Measurements from ENCODE around the gene PAX4.

PAX4 gene

DNA sequence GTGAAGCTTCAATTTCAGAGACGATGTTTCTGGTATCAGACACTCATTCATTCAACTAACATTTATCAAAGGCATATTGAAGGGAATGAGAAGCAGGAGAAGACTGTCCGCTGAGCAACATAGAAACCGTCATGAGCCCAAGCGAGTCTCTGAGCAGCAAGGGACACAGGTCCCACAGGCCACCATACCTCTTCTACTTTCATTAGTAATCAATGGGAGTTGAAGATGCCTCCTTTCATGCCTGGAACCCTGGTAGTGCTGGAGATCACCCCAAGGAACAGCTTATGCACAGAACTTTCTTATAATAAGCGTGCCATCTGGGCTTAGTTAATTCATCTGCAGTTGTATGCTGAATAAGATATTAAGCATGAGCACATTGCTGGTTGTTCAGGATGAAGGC lies 1.2 kb downstream of the PAX4 start:
- H3K9me2 ChIP-seq (replicated peaks; ENCODE audit: low read depth, low read length): no peaks in the 10 kb centered on the region
- H2AFZ ChIP-seq (ENCODE audit: low read length): no peak overlapping the region
- H3K79me2 ChIP-seq (ENCODE audit: insufficient read depth, low read length): no peaks in the 10 kb centered on the region
- H3K4me2 ChIP-seq (ENCODE audit: low read depth, low read length, poor library complexity, severe bottlenecking): no peak overlapping the region
- H3K9ac ChIP-seq (ENCODE audit: low read depth, low read length, poor library complexity, severe bottlenecking): no peak overlapping the region
- no peak for TF ChIP-seq EZH2phosphoT487 (IDR thresholded peaks at IDR 0.05; ENCODE audit: borderline replicate concordance)
- TF ChIP-seq, protein P1, sequence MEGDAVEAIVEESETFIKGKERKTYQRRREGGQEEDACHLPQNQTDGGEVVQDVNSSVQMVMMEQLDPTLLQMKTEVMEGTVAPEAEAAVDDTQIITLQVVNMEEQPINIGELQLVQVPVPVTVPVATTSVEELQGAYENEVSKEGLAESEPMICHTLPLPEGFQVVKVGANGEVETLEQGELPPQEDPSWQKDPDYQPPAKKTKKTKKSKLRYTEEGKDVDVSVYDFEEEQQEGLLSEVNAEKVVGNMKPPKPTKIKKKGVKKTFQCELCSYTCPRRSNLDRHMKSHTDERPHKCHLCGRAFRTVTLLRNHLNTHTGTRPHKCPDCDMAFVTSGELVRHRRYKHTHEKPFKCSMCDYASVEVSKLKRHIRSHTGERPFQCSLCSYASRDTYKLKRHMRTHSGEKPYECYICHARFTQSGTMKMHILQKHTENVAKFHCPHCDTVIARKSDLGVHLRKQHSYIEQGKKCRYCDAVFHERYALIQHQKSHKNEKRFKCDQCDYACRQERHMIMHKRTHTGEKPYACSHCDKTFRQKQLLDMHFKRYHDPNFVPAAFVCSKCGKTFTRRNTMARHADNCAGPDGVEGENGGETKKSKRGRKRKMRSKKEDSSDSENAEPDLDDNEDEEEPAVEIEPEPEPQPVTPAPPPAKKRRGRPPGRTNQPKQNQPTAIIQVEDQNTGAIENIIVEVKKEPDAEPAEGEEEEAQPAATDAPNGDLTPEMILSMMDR (conservative IDR thresholded peaks at IDR 0.05; ENCODE audit: low read length): no peak
- H3K4me1 ChIP-seq (ENCODE audit: insufficient read depth, low read length, poor library complexity, severe bottlenecking): no peaks in the 10 kb centered on the region
- H3F3A ChIP-seq (ENCODE audit: low read depth): no peaks in the 10 kb centered on the region
- no peaks in the 10 kb centered on the region for H3K9me3 ChIP-seq (ENCODE audit: insufficient read depth, low read depth, low read length)
- H4K20me1 ChIP-seq (ENCODE audit: insufficient read depth, low read length, poor library complexity, severe bottlenecking): no peaks in the 10 kb centered on the region
- H3K4me3 ChIP-seq (ENCODE audit: low read length, poor library complexity, severe bottlenecking): no peak overlapping the region
- peaks cover 29% of the 10 kb centered on the region for H3K27me3 ChIP-seq (ENCODE audit: insufficient read depth, low read length, poor library complexity, severe bottlenecking)
- H3K36me3 ChIP-seq (ENCODE audit: insufficient read depth, low read length): no peaks in the 10 kb centered on the region

DNA sequence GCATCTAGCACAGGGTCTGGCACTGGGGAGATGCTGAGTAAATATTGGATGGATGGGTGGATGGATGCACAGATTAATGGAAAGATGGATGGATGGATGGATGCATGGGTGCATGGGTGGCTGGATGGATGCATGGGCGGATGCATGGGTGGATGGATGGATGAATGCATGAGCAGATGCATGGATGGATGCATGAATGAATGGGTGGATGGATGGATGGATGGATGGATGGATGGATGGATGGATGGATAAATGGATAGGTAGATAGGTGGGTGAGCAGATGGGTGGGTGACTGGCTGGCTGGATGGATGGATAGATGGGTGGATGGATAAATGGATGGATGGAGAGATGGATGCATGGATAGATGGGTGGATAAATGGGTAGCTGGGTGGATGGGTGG lies 5.7 kb downstream of the PAX4 start:
- Histone ChIP-seq H2AFZ (ENCODE audit: low read length) (no peak overlapping the region), H3K79me2 (ENCODE audit: insufficient read depth, low read length) (no peaks in the 10 kb centered on the region), H3K4me2 (ENCODE audit: low read depth, low read length, poor library complexity, severe bottlenecking) (no peak overlapping the region), H3K4me1 (ENCODE audit: insufficient read depth, low read length, poor library complexity, severe bottlenecking) (no peaks in the 10 kb centered on the region), H3F3A (ENCODE audit: low read depth) (no peaks in the 10 kb centered on the region), H4K20me1 (ENCODE audit: insufficient read depth, low read length, poor library complexity, severe bottlenecking) (no peaks in the 10 kb centered on the region), H3K9ac (ENCODE audit: low read depth, low read length, poor library complexity, severe bottlenecking) (no peak overlapping the region), H3K4me3 (ENCODE audit: low read length, poor library complexity, severe bottlenecking) (no peak overlapping the region), H3K9me3 (ENCODE audit: insufficient read depth, low read depth, low read length) (peaks cover 2% of the 10 kb centered on the region; the same call in 1 of the 2 replicates), H3K9me2 (replicated peaks; ENCODE audit: low read depth, low read length) (no peaks in the 10 kb centered on the region), H3K36me3 (ENCODE audit: insufficient read depth, low read length) (no peaks in the 10 kb centered on the region), H3K27me3 (ENCODE audit: insufficient read depth, low read length, poor library complexity, severe bottlenecking) (peaks cover 12% of the 10 kb centered on the region)
- TF ChIP-seq, protein P1 (conservative IDR thresholded peaks at IDR 0.05; ENCODE audit: low read length): no peak
- TF ChIP-seq EZH2phosphoT487 (IDR thresholded peaks at IDR 0.05; ENCODE audit: borderline replicate concordance): no peak

DNA sequence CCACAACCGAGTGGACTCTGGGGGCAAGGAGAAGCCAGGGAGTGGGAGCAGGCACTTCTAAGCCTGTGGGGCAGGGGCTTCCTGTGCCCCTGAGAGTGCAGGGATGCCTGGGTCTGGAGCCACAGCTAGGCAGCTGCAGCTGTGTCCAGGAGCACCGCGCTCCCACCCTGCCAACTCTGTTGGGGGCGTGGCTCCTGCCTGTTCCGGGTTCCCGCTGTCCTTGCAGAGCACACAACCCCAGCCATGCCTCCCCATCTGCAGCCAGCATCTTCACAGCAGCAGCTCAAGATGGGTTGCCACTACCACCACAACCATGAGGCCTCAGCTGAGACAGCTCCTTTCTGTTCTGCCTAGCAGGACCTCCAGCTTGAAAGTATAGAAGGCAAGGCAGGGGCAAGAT lies 8.6 kb downstream of the PAX4 start:
- H3K9ac ChIP-seq (ENCODE audit: low read depth, low read length, poor library complexity, severe bottlenecking): no peak overlapping the region
- H3K4me1 ChIP-seq (ENCODE audit: insufficient read depth, low read length, poor library complexity, severe bottlenecking): no peaks in the 10 kb centered on the region
- no peaks in the 10 kb centered on the region for H4K20me1 ChIP-seq (ENCODE audit: insufficient read depth, low read length, poor library complexity, severe bottlenecking)
- no peaks in the 10 kb centered on the region for H3K9me2 ChIP-seq (replicated peaks; ENCODE audit: low read depth, low read length)
- no peaks in the 10 kb centered on the region for H3K79me2 ChIP-seq (ENCODE audit: insufficient read depth, low read length)
- no peak overlapping the region for H3K4me2 ChIP-seq (ENCODE audit: low read depth, low read length, poor library complexity, severe bottlenecking)
- H3K27me3 ChIP-seq (ENCODE audit: insufficient read depth, low read length, poor library complexity, severe bottlenecking): no peaks in the 10 kb centered on the region
- TF ChIP-seq, protein P1 (conservative IDR thresholded peaks at IDR 0.05; ENCODE audit: low read length): no peak
- TF ChIP-seq EZH2phosphoT487 (IDR thresholded peaks at IDR 0.05; ENCODE audit: borderline replicate concordance): no peak
- no peaks in the 10 kb centered on the region for H3K36me3 ChIP-seq (ENCODE audit: insufficient read depth, low read length)
- no peaks in the 10 kb centered on the region for H3F3A ChIP-seq (ENCODE audit: low read depth)
- H2AFZ ChIP-seq (ENCODE audit: low read length): no peak overlapping the region
- H3K4me3 ChIP-seq (ENCODE audit: low read length, poor library complexity, severe bottlenecking): no peak overlapping the region
- H3K9me3 ChIP-seq (ENCODE audit: insufficient read depth, low read depth, low read length): peaks cover 2% of the 10 kb centered on the region; the same call in 1 of the 2 replicates
